Neural cell (in vitro differentiated cells): Measurements from ENCODE around the gene PLCB1. TPM values are rescaled to one million over a fixed set of nuclear protein-coding genes. Genes with fewer than 3 reads are reported as not detected.

Experiments used
- H2AFZ ChIP-seq: fragments of 200-600, 300-800 bp; sonication (generic), shearing (Covaris generic); 2 replicates; pipeline ENCODE4 v1.6.0; 2014; ENCODE audit warnings: low read depth, mild to moderate bottlenecking, antibody characterized with exemption, low read length, moderate library complexity
- H3F3A ChIP-seq: fragments of 200-600 bp; shearing (Covaris generic); 2 replicates; pipeline ENCODE4 v1.6.1; 2016; ENCODE audit warnings: mild to moderate bottlenecking, moderate library complexity, mixed read lengths, antibody characterized with exemption, low read length; ENCODE audit not compliant: insufficient read depth, poor library complexity, severe bottlenecking
- H3K27ac ChIP-seq: fragments of 200-600, 300-800 bp; sonication (generic), shearing (Covaris generic); 2 replicates; pipeline ENCODE4 v1.5.1; 2014; ENCODE audit warnings: mild to moderate bottlenecking, low read length, moderate library complexity
- H3K27me3 ChIP-seq: fragments of 300-800, 200-600 bp; sonication (generic), shearing (Covaris generic); 2 replicates; pipeline ENCODE4 v1.6.0; 2014; ENCODE audit warnings: mild to moderate bottlenecking, low read depth, low read length, moderate library complexity; ENCODE audit not compliant: insufficient read depth
- H3K36me3 ChIP-seq: fragments of 300-800, 200-600 bp; sonication (generic), shearing (Covaris generic); 2 replicates; pipeline ENCODE4 v1.5.1; 2014; ENCODE audit warnings: mild to moderate bottlenecking, antibody characterized with exemption, low read length, moderate library complexity; ENCODE audit not compliant: insufficient read depth
- H3K4me2 ChIP-seq: fragments of 300-800, 200-600 bp; sonication (generic), shearing (Covaris generic); 2 replicates; pipeline ENCODE4 v1.6.0; 2014; ENCODE audit warnings: mild to moderate bottlenecking, low read length
- H3K4me3 ChIP-seq: fragments of 300-800, 200-600 bp; sonication (generic), shearing (Covaris generic); 2 replicates; pipeline ENCODE4 v1.5.1; 2014; ENCODE audit warnings: mild to moderate bottlenecking, low read length, moderate library complexity
- H3K79me2 ChIP-seq: fragments of 200-600 bp; shearing (Covaris generic); replicated peaks from 2 replicates; pipeline ENCODE4 v1.6.0; 2014; ENCODE audit warnings: mild to moderate bottlenecking, low read length, moderate library complexity; ENCODE audit not compliant: insufficient read depth
- H3K9ac ChIP-seq: fragments of 300-800, 200-600 bp; sonication (generic), shearing (Covaris generic); 2 replicates; pipeline ENCODE4 v1.6.1; 2016; ENCODE audit warnings: mild to moderate bottlenecking, low read length, mixed read lengths
- H3K9me2 ChIP-seq: fragments of 200-600 bp; shearing (Covaris generic); 2 replicates; pipeline ENCODE4 v1.6.1; 2016; ENCODE audit warnings: mild to moderate bottlenecking, low read length, mixed read lengths; ENCODE audit not compliant: insufficient read depth
- H3K9me3 ChIP-seq: fragments of 200-600, 300-800 bp; sonication (generic), shearing (Covaris generic); 2 replicates; pipeline ENCODE4 v1.6.1; 2016; ENCODE audit warnings: mild to moderate bottlenecking, mixed run types, low read length, moderate library complexity, mixed read lengths
- H4K20me1 ChIP-seq: fragments of 200-600 bp; shearing (Covaris generic); 2 replicates; pipeline ENCODE4 v1.6.1; 2016; ENCODE audit warnings: mild to moderate bottlenecking, mixed run types; ENCODE audit not compliant: insufficient read depth
- CTCF ChIP-seq: fragments of 450-650 bp; IDR thresholded peaks from 2 replicates; pipeline ENCODE4 v1.5.1; 2014; ENCODE audit warnings: antibody characterized with exemption, mild to moderate bottlenecking, moderate library complexity; ENCODE audit not compliant: poor library complexity, severe bottlenecking
- EP300 ChIP-seq: fragments of 450-650 bp; conservative IDR thresholded peaks from 2 replicates; pipeline ENCODE4 v1.6.1; 2014; ENCODE audit warnings: antibody characterized with exemption, mild to moderate bottlenecking, moderate library complexity; ENCODE audit not compliant: poor library complexity, severe bottlenecking
- EZH2 ChIP-seq: fragments of 200-600, 300-800 bp; shearing (Covaris generic), sonication (generic); IDR thresholded peaks from 2 replicates; pipeline ENCODE4 v1.6.1; 2014; ENCODE audit warnings: antibody characterized with exemption, low read length, borderline replicate concordance, mild to moderate bottlenecking; ENCODE audit not compliant: insufficient read depth, poor library complexity, severe bottlenecking
- MXI1 ChIP-seq: fragments of 450-650 bp; conservative IDR thresholded peaks from 2 replicates; pipeline ENCODE4 v1.6.1; 2014; ENCODE audit warnings: antibody characterized with exemption, mild to moderate bottlenecking; ENCODE audit not compliant: poor library complexity, severe bottlenecking
- POLR2AphosphoS5 ChIP-seq: IDR thresholded peaks from 2 replicates; pipeline ENCODE4 v1.6.1; 2012
- RAD21 ChIP-seq: fragments of 450-650 bp; conservative IDR thresholded peaks from 2 replicates; pipeline ENCODE4 v1.6.1; 2014; ENCODE audit warnings: antibody characterized with exemption, mild to moderate bottlenecking, moderate library complexity
- REST ChIP-seq: IDR thresholded peaks from 2 replicates; pipeline ENCODE4 v1.6.1; 2012; ENCODE audit warnings: borderline replicate concordance
- SMC3 ChIP-seq: fragments of 450-650 bp; conservative IDR thresholded peaks from 2 replicates; pipeline ENCODE4 v1.6.1; 2014; ENCODE audit warnings: antibody characterized with exemption, mild to moderate bottlenecking, moderate library complexity; ENCODE audit not compliant: poor library complexity
- TAF1 ChIP-seq: IDR thresholded peaks from 2 replicates; pipeline ENCODE4 v1.6.1; 2012; ENCODE audit warnings: low read depth
- polyA plus RNA-seq: library from polyadenylated mRNA; depleted of rRNA; stranded (reverse); fragments of >200 nt; gene quantifications from 2 replicates; pipeline ENCODE4 v1.2.3, GENCODE V29; 2014

The PLCB1 gene
- polyA plus RNA-seq, 1 donor from 2014 or later: 11.4 TPM

- TF ChIP-seq EP300 (no peak), EZH2 (no peak)
Observed at GRCh38 chr20:8778387-8778786, 646.3 kb downstream of the PLCB1 start (continued).

DNA sequence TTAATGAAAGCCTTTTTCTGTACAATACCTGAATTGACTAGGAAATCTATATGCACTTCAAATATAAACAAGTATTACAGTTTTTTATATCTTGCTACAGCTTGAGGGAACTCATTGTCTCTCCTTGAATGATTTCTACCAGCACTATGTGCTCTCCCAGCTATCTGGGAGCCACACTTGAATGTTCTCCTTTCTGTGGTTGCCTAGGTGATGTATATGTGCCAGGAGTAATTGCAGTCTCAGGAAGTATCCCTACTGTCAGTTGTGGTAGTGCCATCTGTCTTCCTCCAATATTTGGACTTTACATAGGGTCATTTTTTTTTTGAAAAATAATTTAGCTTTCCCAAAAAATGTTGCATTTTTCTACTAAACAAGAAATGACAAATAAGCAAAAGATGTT lies 648.8 kb downstream of the PLCB1 start:
- no peaks in the 10 kb centered on the region for H3K9me3 ChIP-seq
- no peak overlapping the region for H3K4me2 ChIP-seq
- no peaks in the 10 kb centered on the region for H3K36me3 ChIP-seq
- no peaks in the 10 kb centered on the region for H3K9me2 ChIP-seq
- H3K9ac ChIP-seq: no peak overlapping the region
- TF ChIP-seq SMC3 (no peak), REST (no peak), EZH2 (no peak), MXI1 (no peak), TAF1 (no peak), RAD21 (no peak), EP300 (no peak), POLR2AphosphoS5 (no peak), CTCF (no peak)
- peaks cover under 1% of the 10 kb centered on the region for H3K27me3 ChIP-seq
- H3K27ac ChIP-seq: no peak overlapping the region
- H3K79me2 ChIP-seq: no peaks in the 10 kb centered on the region
- H4K20me1 ChIP-seq: no peaks in the 10 kb centered on the region
- no peaks in the 10 kb centered on the region for H3F3A ChIP-seq
- no peak overlapping the region for H3K4me3 ChIP-seq
- no peak overlapping the region for H2AFZ ChIP-seq

DNA sequence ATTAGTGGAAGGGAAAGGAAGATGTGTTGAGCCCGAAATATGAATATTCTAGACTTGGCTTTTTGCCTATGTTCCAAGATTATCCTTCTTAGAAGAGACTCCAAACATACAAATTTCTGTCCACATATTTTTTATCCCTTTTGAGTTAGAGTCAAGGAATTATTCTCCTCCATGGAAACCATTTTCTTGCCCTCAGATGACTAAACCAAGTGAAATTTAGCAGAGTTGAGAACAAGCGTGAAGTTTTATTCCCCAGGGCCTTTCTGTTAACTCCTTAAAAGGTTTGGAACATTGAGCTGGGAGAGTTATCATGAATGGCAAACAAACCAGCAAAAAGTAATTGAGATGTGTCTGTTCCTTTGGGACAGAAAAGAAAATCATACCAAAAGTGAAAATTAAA lies 650.7 kb downstream of the PLCB1 start:
- H3K9me2 ChIP-seq: no peaks in the 10 kb centered on the region
- peaks cover 3% of the 10 kb centered on the region for H3K27me3 ChIP-seq
- H3F3A ChIP-seq: no peaks in the 10 kb centered on the region
- no peaks in the 10 kb centered on the region for H4K20me1 ChIP-seq
- H3K27ac ChIP-seq: no peak overlapping the region
- H2AFZ ChIP-seq: no peak overlapping the region
- no peaks in the 10 kb centered on the region for H3K79me2 ChIP-seq
- TF ChIP-seq RAD21 (no peak), SMC3 (no peak), REST (no peak), MXI1 (no peak), CTCF (no peak), EZH2 (no peak), EP300 (no peak), POLR2AphosphoS5 (no peak), TAF1 (no peak)
- H3K4me3 ChIP-seq: no peak overlapping the region
- no peaks in the 10 kb centered on the region for H3K9me3 ChIP-seq
- no peak overlapping the region for H3K4me2 ChIP-seq
- H3K9ac ChIP-seq: no peak overlapping the region
- no peaks in the 10 kb centered on the region for H3K36me3 ChIP-seq
